ENCODE results near the gene CRAMP1.

The CRAMP1 gene

DNA sequence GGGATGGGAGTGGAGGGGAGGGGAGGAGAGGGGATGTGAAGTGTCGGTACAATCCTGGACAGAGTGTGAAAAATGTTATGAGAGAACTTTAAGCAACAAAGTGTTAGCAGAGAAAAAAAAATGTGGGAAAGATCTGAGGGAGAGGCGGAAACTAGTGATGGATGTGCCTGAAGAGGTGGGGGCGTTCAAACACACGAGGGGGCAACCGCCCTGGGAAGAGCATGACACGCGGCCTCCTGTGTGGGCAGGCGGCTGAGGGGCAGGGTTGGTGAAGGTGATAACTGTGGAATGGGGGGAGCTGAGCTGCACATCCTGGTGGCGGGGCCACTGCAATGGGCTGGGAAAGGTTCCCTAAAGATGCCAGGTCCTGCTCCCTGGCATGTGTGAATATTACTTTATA lies 30.4 kb upstream of the CRAMP1 start:
- TF ChIP-seq POLR2AphosphoS5 (IDR thresholded peaks at IDR 0.05; ENCODE audit: low read depth, low read length) (no peak), TAF1 (IDR thresholded peaks at IDR 0.05; ENCODE audit: borderline replicate concordance, insufficient read depth, low read length) (no peak), FOXP2 (optimal IDR thresholded peaks at IDR 0.05; ENCODE audit: borderline replicate concordance, extremely low read depth, extremely low read length, insufficient read depth) (no peak)

DNA sequence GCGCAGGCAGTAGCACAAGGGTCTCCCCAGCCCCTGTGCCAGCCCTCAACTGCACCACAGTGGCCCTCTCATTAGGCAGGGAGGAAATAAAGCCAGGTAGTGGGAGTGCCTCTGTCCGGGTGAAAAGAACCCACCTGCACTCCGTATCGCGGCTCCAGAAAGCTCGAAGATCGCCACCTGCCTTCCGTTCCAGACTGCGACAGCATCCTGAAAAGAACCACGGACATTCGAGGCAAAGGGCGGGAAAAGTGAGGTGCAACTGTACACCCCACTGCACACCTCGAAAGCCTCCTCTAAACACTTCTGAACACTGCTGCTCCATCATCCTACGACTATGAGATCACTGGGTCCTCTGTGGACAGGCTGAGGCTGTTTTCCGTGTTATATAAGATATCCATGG lies 29.0 kb upstream of the CRAMP1 start:
- TF ChIP-seq TAF1 (IDR thresholded peaks at IDR 0.05; ENCODE audit: borderline replicate concordance, insufficient read depth, low read length), result no peak
- no peak for TF ChIP-seq POLR2AphosphoS5 (IDR thresholded peaks at IDR 0.05; ENCODE audit: low read depth, low read length)
- no peak for TF ChIP-seq SIN3A (IDR thresholded peaks at IDR 0.05; ENCODE audit: borderline replicate concordance, insufficient read depth, low read length)
- no peak for TF ChIP-seq FOXP2 (optimal IDR thresholded peaks at IDR 0.05; ENCODE audit: borderline replicate concordance, extremely low read depth, extremely low read length, insufficient read depth)
- no peak for TF ChIP-seq REST (IDR thresholded peaks at IDR 0.05; ENCODE audit: insufficient read depth in 1 of 2, low read depth in 2 of 2, low read length in 2 of 2)

DNA sequence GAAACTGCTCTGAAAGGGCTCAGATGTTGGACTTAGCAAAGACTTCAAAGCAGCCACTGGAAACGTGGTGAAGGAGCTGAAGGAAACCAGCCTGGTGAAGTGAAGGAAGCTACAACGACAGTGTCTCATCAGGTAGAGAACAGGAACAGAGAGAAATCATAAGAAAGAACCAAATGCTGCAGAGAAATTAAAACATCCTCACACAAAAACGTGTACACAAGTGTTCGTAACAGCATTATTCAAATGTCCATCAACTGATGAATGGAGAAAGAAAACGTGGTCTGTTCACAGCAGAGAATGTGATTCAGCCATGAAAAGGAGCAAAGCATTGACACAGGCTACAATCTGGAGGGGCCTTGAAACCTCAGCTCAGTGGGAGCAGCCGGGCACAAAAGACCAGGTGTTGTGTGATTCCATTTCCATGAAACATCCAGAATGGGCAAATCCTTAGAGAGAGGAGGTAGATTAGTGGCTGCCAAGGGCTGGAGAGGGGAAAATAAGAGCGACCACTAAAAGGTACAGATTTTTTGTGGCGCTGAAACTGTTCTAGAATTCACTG lies 27.2 kb upstream of the CRAMP1 start:
- TF ChIP-seq TAF1 (IDR thresholded peaks at IDR 0.05; ENCODE audit: borderline replicate concordance, insufficient read depth, low read length) (no peak), POLR2AphosphoS5 (IDR thresholded peaks at IDR 0.05; ENCODE audit: low read depth, low read length) (no peak), FOXP2 (optimal IDR thresholded peaks at IDR 0.05; ENCODE audit: borderline replicate concordance, extremely low read depth, extremely low read length, insufficient read depth) (no peak), REST (IDR thresholded peaks at IDR 0.05; ENCODE audit: insufficient read depth in 1 of 2, low read depth in 2 of 2, low read length in 2 of 2) (no peak), SIN3A (IDR thresholded peaks at IDR 0.05; ENCODE audit: borderline replicate concordance, insufficient read depth, low read length) (no peak)

- TF ChIP-seq REST (IDR thresholded peaks at IDR 0.05; ENCODE audit: insufficient read depth in 1 of 2, low read depth in 2 of 2, low read length in 2 of 2) (no peak), TAF1 (IDR thresholded peaks at IDR 0.05; ENCODE audit: borderline replicate concordance, insufficient read depth, low read length) (no peak), POLR2AphosphoS5 (IDR thresholded peaks at IDR 0.05; ENCODE audit: low read depth, low read length) (no peak), FOXP2 (optimal IDR thresholded peaks at IDR 0.05; ENCODE audit: borderline replicate concordance, extremely low read depth, extremely low read length, insufficient read depth) (no peak), SIN3A (IDR thresholded peaks at IDR 0.05; ENCODE audit: borderline replicate concordance, insufficient read depth, low read length) (no peak)
Measured at GRCh38 chr16:1590366-1590765, 21.8 kb upstream of the CRAMP1 start.

DNA sequence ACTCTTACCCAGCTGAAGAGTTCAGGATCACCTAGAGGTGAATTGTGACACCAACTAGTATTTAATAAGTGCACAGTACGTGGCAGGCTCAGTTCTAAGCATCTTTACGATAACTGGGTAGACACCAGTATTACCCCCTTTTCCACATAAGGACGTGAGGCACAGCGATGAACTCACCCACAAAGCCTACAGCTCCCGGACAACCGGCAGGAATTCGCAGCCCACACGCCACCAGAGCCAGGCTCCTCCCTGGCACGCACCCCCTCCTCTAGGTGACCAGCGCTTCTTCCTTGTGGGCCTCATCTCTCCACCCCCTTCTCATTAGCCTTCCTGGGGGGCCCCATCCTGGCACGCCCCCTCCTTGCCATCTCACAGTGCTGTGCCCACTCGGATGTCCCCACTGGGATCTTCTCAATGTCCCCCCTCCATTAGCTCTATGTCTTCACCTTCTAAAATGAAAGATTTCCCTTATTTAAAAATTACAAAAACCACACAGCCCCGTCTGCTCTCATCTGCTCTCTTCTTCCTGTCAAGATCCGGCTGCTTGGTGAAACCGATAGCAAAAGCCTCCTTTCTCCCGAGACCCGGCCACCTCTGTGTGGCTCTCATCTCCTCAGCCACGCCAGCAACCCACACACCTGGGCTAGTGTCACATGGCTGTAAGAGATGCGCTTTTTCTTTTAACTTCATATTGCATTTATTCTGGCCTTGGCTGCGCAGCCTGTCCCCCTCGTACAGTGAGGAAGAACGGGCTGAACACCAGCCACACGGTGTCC lies 21.0 kb upstream of the CRAMP1 start:
- TF ChIP-seq TAF1 (IDR thresholded peaks at IDR 0.05; ENCODE audit: borderline replicate concordance, insufficient read depth, low read length), result no peak
- TF ChIP-seq REST (IDR thresholded peaks at IDR 0.05; ENCODE audit: insufficient read depth in 1 of 2, low read depth in 2 of 2, low read length in 2 of 2), result no peak
- no peak for TF ChIP-seq POLR2AphosphoS5 (IDR thresholded peaks at IDR 0.05; ENCODE audit: low read depth, low read length)
- TF ChIP-seq FOXP2 (optimal IDR thresholded peaks at IDR 0.05; ENCODE audit: borderline replicate concordance, extremely low read depth, extremely low read length, insufficient read depth), result no peak
- no peak for TF ChIP-seq SIN3A (IDR thresholded peaks at IDR 0.05; ENCODE audit: borderline replicate concordance, insufficient read depth, low read length)
